Ishikawa (cell line): Measurements from ENCODE around the gene MLLT3.

Experiments used
- CEBPB ChIP-seq: IDR thresholded peaks from 2 replicates; pipeline ENCODE4 v1.6.1; 2012
- CREB1 ChIP-seq: IDR thresholded peaks from 2 replicates; pipeline ENCODE4 v1.6.1; 2012; ENCODE audit warnings: low read depth
- EGR1 ChIP-seq: IDR thresholded peaks from 2 replicates; pipeline ENCODE4 v1.6.1; 2012
- EP300 ChIP-seq: IDR thresholded peaks from 2 replicates; pipeline ENCODE4 v1.6.1; 2012; ENCODE audit warnings: borderline replicate concordance
- FOXM1 ChIP-seq: IDR thresholded peaks from 2 replicates; pipeline ENCODE4 v1.6.1; 2012; ENCODE audit warnings: low read depth, borderline replicate concordance
- NFIC ChIP-seq: IDR thresholded peaks from 2 replicates; pipeline ENCODE4 v1.6.1; 2012
- RAD21 ChIP-seq: IDR thresholded peaks from 2 replicates; pipeline ENCODE4 v1.6.1; 2012; ENCODE audit warnings: low read depth
- TAF1 ChIP-seq: IDR thresholded peaks from 2 replicates; pipeline ENCODE4 v1.6.1; 2012; ENCODE audit warnings: low read depth, mild to moderate bottlenecking
- TCF12 ChIP-seq: IDR thresholded peaks from 2 replicates; pipeline ENCODE4 v1.6.1; 2012; ENCODE audit warnings: low read depth
- TEAD4 ChIP-seq: IDR thresholded peaks from 2 replicates; pipeline ENCODE4 v1.6.1; 2012
- YY1 ChIP-seq: IDR thresholded peaks from 2 replicates; pipeline ENCODE4 v1.6.1; 2012; ENCODE audit warnings: low read depth
- ZBTB7A ChIP-seq: IDR thresholded peaks from 2 replicates; pipeline ENCODE4 v1.6.1; 2012; ENCODE audit warnings: low read depth
- TF ChIP-seq, protein P1 (sequence below): IDR thresholded peaks from 2 replicates; pipeline ENCODE4 v1.6.1; 2012
- TF ChIP-seq, protein P2 (sequence below): IDR thresholded peaks from 2 replicates; pipeline ENCODE4 v1.6.1; 2012; ENCODE audit warnings: low read depth, mild to moderate bottlenecking
- TF ChIP-seq, protein P3 (sequence below): IDR thresholded peaks from 2 replicates; pipeline ENCODE4 v1.6.1; 2012

Gene MLLT3

DNA sequence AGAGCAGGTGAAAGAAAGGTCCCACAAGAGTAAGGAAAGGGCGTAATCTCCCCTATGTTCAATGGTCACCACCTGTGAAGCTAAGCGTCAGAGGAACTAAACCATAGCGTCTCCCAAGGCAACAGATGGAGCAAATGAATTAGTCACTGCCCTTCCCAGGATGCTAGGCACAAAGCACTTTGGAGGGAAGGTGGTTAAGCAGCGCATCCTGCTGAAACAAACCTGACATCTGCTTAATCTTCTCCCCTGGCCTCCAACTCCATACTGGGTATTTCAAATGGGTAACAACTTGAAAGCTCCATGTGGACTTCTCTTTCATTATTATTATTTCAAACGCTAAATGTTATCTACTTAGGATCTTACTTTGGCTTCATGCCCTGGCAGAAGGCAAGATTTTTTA is 227.3 kb downstream of the MLLT3 start:
- no peak for TF ChIP-seq CEBPB
- TF ChIP-seq, protein P1, sequence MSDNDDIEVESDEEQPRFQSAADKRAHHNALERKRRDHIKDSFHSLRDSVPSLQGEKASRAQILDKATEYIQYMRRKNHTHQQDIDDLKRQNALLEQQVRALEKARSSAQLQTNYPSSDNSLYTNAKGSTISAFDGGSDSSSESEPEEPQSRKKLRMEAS: no peak
- no peak for TF ChIP-seq ZBTB7A
- TF ChIP-seq YY1: no peak
- no peak for TF ChIP-seq TAF1
- no peak for TF ChIP-seq TEAD4
- no peak for TF ChIP-seq FOXM1
- TF ChIP-seq EGR1: no peak

DNA sequence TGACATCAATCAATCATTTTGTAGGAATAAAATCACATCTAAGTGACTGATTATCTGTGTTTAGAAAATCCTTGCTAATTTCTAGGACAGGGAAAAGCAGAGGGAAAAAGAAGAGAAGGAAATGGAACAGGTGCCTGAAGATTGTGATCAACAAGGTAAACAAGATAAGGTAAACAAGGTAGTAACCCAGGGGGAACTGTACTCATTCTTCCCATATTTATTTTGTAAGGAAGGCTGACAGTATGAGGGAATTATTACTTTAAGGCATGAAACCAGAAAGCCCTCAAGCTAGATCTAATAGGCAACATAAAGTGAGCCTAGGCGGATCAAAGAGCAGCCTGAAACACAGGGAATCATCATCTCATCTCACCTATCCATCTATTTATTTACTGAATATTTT is 231.1 kb downstream of the MLLT3 start:
- TF ChIP-seq ZBTB7A: no peak
- no peak for TF ChIP-seq TCF12
- TF ChIP-seq, protein P2, sequence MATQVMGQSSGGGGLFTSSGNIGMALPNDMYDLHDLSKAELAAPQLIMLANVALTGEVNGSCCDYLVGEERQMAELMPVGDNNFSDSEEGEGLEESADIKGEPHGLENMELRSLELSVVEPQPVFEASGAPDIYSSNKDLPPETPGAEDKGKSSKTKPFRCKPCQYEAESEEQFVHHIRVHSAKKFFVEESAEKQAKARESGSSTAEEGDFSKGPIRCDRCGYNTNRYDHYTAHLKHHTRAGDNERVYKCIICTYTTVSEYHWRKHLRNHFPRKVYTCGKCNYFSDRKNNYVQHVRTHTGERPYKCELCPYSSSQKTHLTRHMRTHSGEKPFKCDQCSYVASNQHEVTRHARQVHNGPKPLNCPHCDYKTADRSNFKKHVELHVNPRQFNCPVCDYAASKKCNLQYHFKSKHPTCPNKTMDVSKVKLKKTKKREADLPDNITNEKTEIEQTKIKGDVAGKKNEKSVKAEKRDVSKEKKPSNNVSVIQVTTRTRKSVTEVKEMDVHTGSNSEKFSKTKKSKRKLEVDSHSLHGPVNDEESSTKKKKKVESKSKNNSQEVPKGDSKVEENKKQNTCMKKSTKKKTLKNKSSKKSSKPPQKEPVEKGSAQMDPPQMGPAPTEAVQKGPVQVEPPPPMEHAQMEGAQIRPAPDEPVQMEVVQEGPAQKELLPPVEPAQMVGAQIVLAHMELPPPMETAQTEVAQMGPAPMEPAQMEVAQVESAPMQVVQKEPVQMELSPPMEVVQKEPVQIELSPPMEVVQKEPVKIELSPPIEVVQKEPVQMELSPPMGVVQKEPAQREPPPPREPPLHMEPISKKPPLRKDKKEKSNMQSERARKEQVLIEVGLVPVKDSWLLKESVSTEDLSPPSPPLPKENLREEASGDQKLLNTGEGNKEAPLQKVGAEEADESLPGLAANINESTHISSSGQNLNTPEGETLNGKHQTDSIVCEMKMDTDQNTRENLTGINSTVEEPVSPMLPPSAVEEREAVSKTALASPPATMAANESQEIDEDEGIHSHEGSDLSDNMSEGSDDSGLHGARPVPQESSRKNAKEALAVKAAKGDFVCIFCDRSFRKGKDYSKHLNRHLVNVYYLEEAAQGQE: no peak
- no peak for TF ChIP-seq TAF1
- TF ChIP-seq TEAD4: no peak
- TF ChIP-seq YY1: no peak
- no peak for TF ChIP-seq NFIC
- TF ChIP-seq CEBPB: no peak
- no peak for TF ChIP-seq EP300
- TF ChIP-seq, protein P3, sequence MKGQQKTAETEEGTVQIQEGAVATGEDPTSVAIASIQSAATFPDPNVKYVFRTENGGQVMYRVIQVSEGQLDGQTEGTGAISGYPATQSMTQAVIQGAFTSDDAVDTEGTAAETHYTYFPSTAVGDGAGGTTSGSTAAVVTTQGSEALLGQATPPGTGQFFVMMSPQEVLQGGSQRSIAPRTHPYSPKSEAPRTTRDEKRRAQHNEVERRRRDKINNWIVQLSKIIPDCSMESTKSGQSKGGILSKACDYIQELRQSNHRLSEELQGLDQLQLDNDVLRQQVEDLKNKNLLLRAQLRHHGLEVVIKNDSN: no peak
- no peak for TF ChIP-seq EGR1
- TF ChIP-seq CREB1: no peak
- no peak for TF ChIP-seq FOXM1
- TF ChIP-seq, protein P1: no peak
- TF ChIP-seq RAD21: no peak

DNA sequence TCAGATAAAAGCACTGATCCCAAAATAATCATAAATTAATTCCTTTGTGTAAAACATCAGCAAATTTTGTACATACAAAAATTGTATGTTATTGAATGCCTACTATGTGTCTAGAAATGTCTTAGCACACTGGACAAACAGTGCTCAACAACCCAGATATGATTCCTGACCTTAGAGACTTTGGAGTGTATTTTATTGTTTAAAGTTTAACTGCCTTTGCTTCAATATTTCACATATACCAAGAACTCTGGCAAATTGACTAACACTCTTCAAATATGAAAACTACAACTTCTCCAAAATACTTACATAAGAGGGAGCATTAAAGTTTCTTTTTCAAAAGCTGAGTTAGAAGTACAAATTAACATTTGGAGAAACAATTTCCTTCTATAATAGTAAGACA is 231.9 kb downstream of the MLLT3 start:
- TF ChIP-seq EP300 (no peak), EGR1 (no peak), TCF12 (no peak), TAF1 (no peak), CEBPB (no peak), YY1 (no peak), FOXM1 (no peak), NFIC (no peak), CREB1 (no peak), ZBTB7A (no peak)
- TF ChIP-seq, protein P3: no peak
- TF ChIP-seq, protein P2: no peak
- TF ChIP-seq, protein P1: no peak

DNA sequence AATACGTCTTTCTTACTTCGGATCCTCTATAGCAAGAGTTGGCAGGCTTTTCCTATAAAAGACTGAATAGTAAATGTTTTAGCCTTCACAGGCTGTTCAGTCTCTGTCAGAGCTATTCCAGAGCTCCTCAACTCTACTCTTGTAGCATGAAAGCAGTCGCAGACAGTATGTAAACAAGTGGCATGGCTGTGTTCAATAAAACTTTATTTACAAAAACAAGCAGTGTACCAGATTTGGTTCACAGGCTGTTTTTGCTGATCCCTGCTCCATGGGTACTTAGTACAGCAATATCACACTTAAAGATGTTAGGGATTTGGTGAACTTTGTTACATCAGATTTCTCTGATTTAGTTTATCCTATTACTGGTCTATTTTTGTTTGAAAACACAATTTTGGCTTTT is 235.2 kb downstream of the MLLT3 start:
- TF ChIP-seq, protein P2: no peak
- no peak for TF ChIP-seq RAD21
- no peak for TF ChIP-seq YY1
- no peak for TF ChIP-seq CEBPB
- no peak for TF ChIP-seq CREB1
- no peak for TF ChIP-seq ZBTB7A
- no peak for TF ChIP-seq EGR1
- TF ChIP-seq FOXM1: no peak
- TF ChIP-seq TAF1: no peak
- no peak for TF ChIP-seq NFIC
- TF ChIP-seq, protein P3: no peak
- no peak for TF ChIP-seq EP300
- no peak for TF ChIP-seq TCF12
- TF ChIP-seq, protein P1: no peak
- no peak for TF ChIP-seq TEAD4
